Activated CD4-positive, alpha-beta T cell treated with anti-CD3 and anti-CD28 coated beads, Interleukin-2, amount 50 U/mL, for 1 hour (primary cell): Measurements from ENCODE around the gene MRPL34.
"Not testable (repeated sequence)": the region's sequence is repeated elsewhere in the genome, so short reads cannot be mapped to it uniquely, and the experiment has no call there.

ENCODE experiments used
- DNase-seq: peaks from one replicate; pipeline ENCODE4 v3.0.0-alpha.2; 2020

The MRPL34 gene

GRCh38 chr19:17286263-17286662 lies 19.4 kb upstream of the MRPL34 start:
- no peak for DNase-seq

DNA sequence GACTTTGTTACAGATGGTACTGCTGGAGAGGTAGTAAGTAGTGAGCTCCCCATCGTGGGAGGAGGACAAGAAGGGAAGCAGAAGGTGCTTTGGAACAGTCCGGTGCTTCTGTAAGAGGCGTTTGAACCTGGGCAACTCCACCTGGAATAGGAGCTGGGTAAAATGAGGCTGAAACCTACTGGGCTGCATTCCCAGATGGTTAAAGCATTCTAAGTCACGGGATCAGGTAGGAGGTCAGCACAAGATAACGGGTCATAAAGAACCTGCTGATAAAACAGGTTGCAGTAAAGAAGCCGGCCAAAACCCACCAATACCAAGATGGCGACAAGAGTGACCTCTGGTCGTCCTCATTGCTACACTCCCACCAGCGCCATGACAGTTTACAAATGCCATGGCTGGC lies 18.9 kb upstream of the MRPL34 start:
- DNase-seq, result no peak

DNA sequence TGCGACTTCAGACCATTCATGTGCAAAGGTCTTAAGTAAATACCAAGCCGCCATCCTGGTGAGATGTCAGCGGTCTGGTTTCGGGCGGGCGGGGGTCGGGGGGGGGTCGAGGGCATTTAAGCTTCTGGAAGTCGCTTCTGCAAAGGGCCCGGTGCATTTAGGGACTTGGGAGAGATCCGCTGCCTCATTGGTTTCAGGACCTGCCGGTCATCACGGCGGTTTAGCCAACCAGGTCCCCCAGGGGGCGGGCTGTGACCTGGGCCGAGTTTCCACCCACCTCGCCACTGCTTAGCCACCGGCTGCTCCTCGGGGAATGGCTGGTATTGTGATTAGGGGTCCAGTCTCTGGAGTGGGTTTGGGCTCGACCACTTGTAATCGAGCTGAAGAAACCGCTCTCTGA lies 16.2 kb upstream of the MRPL34 start:
- peak; percentile 18 for DNase-seq

DNA sequence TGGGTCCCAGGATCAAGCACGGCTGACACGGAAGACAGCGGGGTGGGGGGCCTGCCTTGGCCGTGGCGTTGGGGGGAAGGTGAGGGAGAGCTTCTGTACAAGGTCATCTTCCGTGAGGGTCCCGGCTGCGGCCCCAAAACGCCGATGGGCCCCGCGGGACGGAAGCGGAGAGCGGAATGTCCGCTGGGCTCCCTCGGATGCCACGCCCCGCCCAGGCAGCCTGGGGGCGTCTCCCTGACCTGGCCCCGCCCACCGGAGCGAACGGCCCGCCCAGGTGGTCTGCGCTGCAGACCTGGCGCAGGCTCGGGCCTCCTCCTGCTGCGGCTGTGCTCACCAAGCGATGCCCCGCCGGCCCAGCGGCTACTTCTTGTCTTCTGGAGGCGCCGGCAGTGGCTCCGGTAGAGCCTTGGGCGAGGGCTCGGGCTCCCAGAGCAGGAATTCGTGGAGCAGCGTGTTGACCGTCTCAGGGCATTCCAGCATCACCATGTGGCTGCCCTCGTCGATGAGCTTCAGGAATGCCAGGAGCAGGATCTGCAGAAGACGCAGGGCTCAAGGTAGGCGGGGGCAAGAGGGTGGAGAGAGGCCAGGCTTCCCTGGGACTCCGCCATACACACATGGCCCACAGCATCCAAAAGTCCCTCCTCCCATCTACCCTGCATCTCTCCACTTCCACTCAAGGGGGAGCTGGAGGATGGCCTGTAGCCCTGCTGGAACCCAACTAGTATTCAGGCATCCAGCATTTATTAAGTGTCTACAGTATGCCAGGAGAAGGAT lies 13.2 kb upstream of the MRPL34 start:
- DNase-seq, result peak; percentile 69

GRCh38 chr19:17293605-17294004 lies 12.1 kb upstream of the MRPL34 start:
- no peak for DNase-seq

- DNase-seq, result peak; percentile 48
These were observed 11.4 kb upstream of the MRPL34 start for GRCh38 chr19:17294051-17294891.

GRCh38 chr19:17295551-17295950 lies 10.1 kb upstream of the MRPL34 start:
- DNase-seq, result not testable (repeated sequence)

GRCh38 chr19:17296273-17296672 lies 9.4 kb upstream of the MRPL34 start:
- no peak for DNase-seq

DNA sequence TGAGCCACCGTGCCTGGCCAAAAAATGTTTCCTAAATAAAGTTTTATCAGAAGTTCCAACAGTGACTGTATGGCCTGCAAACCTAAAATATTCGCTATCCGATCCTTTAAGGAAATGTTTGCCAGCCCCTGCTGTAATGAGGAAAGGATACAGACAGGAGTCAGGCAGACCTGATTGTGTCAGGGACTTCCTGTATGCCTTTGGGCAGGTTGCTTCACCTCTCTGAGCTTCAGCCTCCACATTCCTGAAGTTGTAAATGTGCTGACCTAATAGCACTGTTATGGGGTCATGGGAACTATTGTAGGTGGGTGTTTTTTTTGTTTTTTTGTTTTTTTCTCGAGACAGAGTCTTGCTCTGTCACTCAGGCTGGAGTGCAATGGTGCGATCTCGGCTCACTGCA lies 8.7 kb upstream of the MRPL34 start:
- DNase-seq, result no peak

GRCh38 chr19:17300992-17301619 lies 4.6 kb upstream of the MRPL34 start:
- DNase-seq, result no peak

GRCh38 chr19:17302391-17303166 lies 3.1 kb upstream of the MRPL34 start:
- DNase-seq, result no peak

- DNase-seq, result peak; percentile 93
These were observed 2.3 kb upstream of the MRPL34 start, which contains the start of gene ABHD8 for GRCh38 chr19:17303167-17303939. ABHD8 (minus strand) TSS chr19:17303425; CDS start chr19:17301616, 1,809 bp downstream.

DNA sequence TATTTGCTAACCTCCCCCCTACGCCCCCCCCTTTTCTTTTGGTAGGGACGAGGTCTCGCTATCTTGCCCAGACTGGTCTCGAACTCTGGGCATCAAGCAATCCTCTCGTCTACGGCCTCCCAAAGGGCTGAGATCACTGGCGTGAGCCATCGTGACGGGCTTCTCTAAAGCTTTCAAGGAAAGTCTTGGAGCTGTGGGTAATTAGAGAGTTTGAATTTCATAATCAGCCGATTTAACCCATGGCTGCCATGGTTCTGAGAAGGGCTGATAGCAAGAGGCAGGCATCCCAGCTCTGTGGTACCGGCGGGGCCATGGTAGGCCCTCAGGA lies 1.8 kb upstream of the MRPL34 start:
- DNase-seq, result no peak

DNA sequence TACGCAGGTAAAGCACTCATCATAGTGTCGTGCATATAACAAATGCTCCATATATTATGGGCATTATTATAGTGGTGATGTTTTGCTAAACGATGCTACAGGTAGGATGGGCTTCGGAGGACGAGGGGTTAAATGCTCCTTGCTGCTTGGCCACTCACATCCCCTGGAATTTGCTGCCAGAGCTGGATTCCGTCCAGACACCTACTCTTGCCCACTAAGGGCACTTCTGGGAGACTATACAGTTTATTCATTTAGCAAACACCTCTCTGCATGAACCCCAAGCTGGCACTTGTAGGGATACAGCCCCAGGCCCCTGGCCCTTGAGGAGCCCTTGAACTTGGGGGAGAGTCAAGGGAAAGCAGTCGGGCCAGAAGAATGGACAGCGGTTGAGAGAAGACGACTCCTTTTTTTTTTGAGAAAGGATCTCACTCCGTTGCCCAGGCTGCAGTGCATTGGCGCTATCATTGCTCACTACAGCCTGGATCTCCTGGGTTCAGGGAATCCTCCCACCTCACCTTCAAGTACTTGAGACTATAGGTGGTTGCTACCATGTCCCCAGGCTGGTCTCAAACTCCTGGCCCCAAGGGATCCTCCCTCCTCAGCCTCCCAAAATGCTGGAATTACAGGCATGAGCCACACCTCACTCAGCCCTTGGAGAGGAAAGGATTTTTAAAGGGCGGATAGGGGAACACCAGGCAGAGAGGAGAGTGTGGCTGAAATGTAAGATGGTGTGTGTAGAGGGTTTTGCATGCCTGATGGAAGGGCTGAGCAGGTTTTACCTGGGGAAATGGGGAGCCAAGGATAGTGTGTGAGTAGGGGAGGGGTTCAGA lies 1.1 kb upstream of the MRPL34 start:
- no peak for DNase-seq

- no peak for DNase-seq
These were observed 506 bp upstream of the MRPL34 start for GRCh38 chr19:17305216-17305516.

GRCh38 chr19:17306285-17306714 lies 628 bp downstream of the MRPL34 start:
- no peak for DNase-seq

DNA sequence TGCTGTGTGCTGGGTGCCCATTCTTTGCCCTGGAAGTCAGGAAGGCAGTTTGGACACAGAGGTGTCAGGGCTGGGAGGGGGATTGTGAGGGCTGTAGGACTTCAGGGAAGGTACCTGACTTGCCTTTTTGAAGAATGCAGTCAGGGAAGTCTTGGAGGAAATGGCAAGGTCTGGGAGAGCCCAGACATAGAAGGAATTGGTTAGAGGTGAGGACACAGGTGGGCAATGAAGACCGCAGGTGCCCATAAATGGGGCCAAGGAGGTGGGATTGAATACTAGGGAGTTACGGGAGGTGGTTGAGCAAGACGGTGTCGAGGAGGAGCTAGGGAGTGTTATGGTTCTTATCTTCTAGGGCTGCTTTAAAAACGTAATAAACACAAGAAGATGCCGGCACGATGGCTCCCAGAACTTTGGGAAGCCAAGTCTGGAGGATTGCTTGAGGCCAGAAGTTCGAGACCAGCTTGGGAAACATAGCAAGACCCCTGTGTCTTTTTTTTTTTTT lies 2.3 kb downstream of the MRPL34 start:
- no peak for DNase-seq

- peak; percentile 98 for DNase-seq
These were observed 3.7 kb downstream of the MRPL34 start, which contains the start of gene DDA1 for GRCh38 chr19:17309198-17309964. DDA1 (plus strand) TSS chr19:17309563; CDS start chr19:17309655, 92 bp downstream.

DNA sequence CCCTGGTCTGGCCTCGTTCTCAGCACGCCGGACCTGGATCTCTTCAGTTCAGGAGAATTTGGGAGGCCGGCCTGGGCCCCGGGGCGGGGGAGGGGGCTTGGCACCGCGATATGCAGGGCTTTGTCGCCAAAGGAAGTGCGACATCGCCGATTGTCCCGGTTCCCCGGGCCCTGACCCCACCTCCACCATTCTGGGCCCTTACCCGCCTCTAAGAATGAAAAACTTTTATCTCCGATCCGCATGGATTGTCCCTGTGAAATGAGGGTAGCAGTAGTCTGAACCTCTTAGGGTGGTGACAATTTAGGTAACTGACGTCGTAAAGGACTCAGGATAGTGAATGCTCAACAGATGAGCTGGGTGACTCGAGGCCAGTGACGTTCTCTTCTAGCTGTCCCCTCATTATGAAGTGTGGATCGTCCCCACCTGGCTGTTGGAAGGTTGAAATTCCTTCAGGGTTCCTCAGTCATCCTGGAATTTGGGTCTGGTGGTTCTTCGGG lies 4.3 kb downstream of the MRPL34 start:
- no peak for DNase-seq
